ENCODE measurements around the gene LMO7. TPM values are rescaled to one million over a fixed set of nuclear protein-coding genes. Genes with fewer than 3 reads are reported as not detected.

The LMO7 gene
- total RNA-seq, 1 donor from 2014 or later = 15.2 TPM

DNA sequence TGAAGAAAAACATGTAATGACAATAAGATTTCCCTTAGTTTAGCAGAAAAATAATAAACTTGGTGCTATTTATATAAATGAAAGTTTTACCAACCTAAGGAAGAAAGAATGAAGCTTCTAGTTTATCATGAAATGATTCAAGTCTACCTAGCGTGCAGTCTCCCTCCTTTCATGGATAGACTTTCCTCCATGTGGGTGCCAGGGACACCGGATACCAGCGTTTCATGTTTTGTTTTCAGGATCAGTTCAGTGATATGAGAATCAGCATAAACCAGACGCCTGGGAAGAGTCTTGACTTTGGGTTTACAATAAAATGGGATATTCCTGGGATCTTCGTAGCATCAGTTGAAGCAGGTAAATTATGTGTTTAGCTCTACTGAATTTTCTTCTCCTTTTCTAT lies 196.7 kb downstream of the LMO7 start:
- intact Hi-C loops (cut with micrococcal nuclease) = no loop called here

DNA sequence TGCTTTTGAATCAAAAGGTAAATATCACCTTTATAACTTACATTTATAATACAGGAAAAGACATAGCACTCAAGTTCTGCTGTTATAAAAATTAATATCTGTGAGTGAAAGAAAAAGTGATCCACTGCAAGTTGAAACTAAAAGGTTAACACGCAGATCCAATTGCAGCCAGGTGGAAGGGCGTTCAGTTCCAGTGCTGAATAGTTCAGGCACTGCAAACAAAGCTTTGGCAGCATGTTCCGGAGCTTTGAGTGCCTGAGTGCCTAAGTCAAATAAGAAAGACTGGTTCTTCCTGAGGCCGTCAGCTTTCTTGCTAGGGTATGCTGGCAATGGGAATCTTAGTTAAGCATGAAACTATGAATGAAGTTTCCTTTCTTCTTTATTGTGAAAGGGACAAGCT lies 200.3 kb downstream of the LMO7 start:
- intact Hi-C loops (cut with micrococcal nuclease) = no loop called here

- intact Hi-C loops (cut with micrococcal nuclease) = no loop called here
Observed at GRCh38 chr13:75838366-75839005, 202.4 kb downstream of the LMO7 start.

- intact Hi-C loops (cut with micrococcal nuclease) = no loop called here
Observed at GRCh38 chr13:75839406-75839805, 203.3 kb downstream of the LMO7 start.

GRCh38 chr13:75841905-75842304 lies 205.8 kb downstream of the LMO7 start:
- intact Hi-C loops (cut with micrococcal nuclease) = no loop called here

- intact Hi-C loops (cut with micrococcal nuclease) = no loop called here
Observed at GRCh38 chr13:75843074-75843473, 206.9 kb downstream of the LMO7 start.

DNA sequence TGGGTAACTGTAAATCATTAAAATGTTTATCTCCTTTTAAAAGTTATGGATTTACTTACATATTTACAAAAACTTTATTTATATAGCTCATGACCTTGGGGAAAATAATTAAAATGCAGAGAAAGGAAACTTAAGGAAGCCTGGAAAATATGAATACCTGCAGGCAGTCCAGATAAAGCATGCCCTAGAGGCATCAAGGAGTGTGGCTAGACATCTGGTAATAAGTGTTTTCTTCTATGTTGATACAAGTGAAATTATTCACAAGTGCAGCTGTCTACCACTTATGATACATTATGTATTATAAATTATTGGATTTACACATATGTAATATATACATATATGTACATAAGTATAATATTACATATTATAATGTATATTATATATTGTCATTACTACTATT lies 207.9 kb downstream of the LMO7 start:
- intact Hi-C loops (cut with micrococcal nuclease) = no loop called here

DNA sequence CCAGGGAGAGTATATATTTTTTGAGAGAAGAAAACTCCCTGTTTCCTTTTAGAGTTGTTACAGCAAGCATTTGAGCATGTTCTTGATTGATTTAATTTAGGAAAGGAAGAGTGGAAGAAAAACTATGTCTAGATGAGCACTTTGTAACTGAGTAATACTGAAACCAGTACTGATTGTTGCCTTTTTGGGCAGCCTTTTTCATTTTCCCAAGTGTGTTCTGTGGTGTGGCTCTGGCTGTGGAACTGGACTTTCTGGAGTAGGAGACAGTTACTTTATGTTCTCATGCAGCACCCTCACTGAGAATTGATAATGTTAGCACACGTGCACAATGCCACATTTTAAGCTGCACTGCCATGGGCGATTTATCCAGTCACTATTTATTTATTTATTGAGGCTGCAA lies 211.5 kb downstream of the LMO7 start:
- intact Hi-C loops (cut with micrococcal nuclease) = no loop called here

DNA sequence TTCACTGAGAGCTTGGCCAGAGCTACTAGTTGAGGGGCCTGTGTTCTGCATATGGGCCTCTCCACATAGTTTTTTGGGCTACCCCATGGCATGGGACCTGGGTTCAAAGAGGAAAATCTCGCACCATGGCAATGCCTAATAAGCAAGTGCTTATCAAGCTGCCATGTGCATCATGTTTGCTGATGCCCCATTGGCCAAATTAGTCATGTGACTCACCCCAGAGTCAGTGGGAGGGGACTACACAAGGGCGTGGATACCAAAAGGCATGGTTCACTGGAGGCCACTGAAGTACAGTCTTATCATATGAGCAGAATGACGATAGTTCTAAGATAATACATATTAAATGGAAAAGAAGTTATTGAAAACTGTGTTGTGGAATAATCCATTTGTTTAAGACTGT lies 214.8 kb downstream of the LMO7 start:
- intact Hi-C loops (cut with micrococcal nuclease) = no loop called here

GRCh38 chr13:75855216-75855615 lies 219.1 kb downstream of the LMO7 start:
- intact Hi-C loops (cut with micrococcal nuclease) = no loop called here

- intact Hi-C loops (cut with micrococcal nuclease) = no loop called here
Observed at GRCh38 chr13:75855847-75856246, 219.7 kb downstream of the LMO7 start.

- intact Hi-C loops (cut with micrococcal nuclease) = no loop called here
Observed at GRCh38 chr13:75857291-75857690, 221.2 kb downstream of the LMO7 start.

DNA sequence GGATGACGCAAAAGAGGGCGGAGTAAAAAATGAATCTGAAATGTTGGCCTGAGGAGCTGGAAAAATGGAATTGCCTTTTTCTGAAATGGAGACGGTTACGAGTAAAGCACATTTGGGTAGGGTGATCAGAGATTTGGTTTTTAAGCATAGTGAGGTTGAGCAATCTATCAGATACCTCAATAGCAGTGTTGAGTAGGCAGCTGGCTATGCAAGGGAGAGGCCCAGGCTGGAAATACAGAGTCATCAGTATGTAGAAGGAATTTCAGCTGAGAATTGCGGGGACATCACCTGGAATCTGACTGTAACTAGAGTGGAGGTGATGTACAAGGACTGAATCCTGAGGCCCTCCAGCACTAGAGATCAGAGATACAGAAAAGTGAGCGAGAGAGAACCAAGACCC lies 224.8 kb downstream of the LMO7 start:
- intact Hi-C loops (cut with micrococcal nuclease) = no loop called here

DNA sequence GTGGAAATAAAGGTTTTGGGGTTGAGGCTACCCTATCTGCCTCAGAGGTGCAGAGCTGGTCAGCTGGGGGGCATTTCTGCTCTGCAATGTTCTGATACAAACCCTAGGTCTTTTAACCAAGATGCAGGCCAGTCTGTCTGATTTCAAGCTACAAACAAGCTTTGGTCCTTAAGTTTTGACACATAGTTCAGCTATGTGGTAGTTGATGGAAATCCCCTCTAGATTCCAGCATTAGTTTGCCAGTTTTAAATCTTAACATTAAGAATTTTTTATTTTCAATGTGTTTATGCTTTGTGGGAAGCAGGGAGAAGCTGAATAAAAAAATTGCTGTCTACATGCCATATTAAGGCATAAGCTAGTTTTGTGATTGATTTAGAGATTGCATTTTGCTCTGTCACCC lies 225.7 kb downstream of the LMO7 start:
- intact Hi-C loops (cut with micrococcal nuclease) = no loop called here

- intact Hi-C loops (cut with micrococcal nuclease) = no loop called here
Observed at GRCh38 chr13:75864718-75865117, 228.6 kb downstream of the LMO7 start.

DNA sequence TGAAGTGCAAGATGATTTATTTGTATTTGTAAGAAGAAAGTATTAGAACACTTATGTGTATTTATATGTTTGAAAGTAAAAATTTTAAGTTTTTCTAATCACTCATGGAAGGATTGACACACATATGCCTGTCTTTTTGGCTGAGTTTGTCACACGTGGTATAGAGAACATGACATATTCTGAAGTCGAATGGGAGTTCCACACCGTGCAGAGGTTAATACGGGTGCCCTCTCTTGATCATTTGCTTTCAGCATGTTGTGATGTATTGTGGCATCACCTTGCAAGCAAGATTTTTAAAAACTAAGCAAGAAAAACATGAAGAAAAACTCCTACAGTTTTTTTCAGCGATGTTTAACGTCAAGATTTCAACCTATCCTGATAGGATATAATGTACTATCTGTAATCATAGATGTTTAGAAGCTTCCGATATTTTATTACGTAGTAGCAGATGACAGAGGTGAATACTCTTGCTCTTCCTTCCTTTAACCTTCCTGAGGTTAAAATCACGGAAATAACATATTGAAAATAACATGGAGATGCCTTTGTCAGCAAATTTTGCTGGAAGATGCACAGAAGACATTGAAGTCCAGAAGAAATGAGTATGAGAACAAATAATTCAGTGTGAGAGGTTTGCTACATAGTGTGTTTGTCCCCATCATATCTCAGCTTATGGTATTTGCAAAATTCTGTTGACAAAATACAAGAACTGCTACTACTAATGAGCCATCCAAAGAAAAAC lies 231.4 kb downstream of the LMO7 start:
- intact Hi-C loops (cut with micrococcal nuclease) = no loop called here

DNA sequence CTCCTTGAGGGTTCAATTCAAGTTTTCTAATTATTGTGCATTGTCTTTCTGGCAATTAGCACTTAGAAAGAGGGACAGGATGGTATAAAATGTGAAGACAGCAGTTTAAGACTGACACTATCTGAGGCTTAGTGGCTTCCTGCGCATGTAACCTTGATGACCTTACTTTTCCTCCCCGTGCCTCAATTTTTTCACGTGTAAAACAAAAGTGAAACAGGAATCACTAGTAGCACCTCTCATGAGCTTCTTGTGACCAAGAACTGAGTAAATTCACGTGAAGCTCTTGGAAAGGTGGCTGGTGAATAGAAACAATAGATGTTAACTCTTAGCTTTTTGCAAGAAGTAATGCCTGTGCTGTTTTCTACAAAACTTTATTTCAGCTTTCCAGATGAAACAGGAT lies 233.9 kb downstream of the LMO7 start:
- intact Hi-C loops (cut with micrococcal nuclease) = loop anchor here (1.0 to 10.0 kb wide), 7 partner anchors 109 to 1457 kb away; partner anchors contain the start of genes CLN5, MYCBP2 and TBC1D4

- intact Hi-C loops (cut with micrococcal nuclease) = loop anchor here (1.0 to 10.0 kb wide), 7 partner anchors 110 to 1457 kb away; partner anchors contain the start of genes CLN5, MYCBP2 and TBC1D4
Observed at GRCh38 chr13:75870397-75870903, 234.3 kb downstream of the LMO7 start.

DNA sequence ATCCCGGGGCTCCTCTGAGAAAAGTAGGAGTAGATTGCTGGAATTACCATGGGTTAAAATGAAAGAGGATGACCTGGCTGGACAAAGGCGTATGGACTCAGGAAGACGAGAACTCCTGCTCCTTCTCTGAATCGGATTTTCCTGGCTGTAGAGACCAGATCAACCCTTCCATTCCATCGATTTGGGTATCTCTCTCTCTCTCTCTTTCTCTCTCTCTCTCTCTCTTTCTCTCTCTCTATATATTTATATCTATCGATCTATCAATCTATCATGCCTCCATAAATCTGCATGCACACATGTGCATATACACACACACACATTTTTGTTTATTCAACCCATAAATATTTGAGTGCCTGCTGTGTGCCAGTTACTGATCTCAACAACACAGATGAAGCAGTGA lies 234.9 kb downstream of the LMO7 start:
- intact Hi-C loops (cut with micrococcal nuclease) = loop anchor here (2.0 to 10.0 kb wide), 4 partner anchors 110 to 1456 kb away; partner anchors contain the start of genes CLN5, MYCBP2 and TBC1D4

DNA sequence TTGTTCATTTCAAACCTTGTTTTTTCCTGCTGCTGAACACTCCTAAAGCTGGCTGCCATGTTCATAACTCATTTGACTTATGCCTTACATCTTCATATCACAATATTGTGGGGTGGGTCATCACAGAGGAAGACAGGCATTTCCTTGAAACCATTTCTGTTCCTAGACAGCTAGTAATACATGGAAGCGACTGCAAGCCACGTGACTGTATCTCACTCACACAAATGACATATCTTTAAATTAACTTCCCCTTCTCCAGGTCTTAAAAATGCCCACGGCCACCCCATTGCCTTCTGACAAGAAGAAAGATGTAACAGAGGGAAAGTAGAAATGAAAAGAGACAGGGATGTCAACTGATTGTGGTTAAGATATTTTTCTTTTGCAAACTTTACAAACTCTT lies 236.8 kb downstream of the LMO7 start:
- intact Hi-C loops (cut with micrococcal nuclease) = loop anchor here (5.0 to 10.0 kb wide), 3 partner anchors 388 to 1454 kb away; partner anchors contain the start of genes CLN5, MYCBP2 and TBC1D4

DNA sequence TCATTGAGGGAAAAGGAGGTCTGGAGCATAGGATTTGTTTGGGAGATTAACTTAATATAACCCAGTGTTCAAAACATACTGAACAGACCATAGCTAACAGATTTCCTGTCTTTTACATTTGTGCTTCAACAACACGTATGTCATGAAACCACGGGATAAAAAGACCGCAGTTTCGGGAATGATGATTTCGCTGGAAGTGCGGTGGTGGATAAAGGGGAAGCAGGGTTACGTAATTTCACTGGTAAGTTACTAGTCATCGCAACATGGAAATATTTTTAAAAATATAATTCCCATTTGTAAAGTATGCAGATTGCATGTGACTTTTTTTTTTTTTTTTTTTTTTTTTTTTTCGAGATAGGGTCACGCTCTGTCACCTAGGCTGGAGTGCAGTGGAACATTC lies 237.4 kb downstream of the LMO7 start:
- intact Hi-C loops (cut with micrococcal nuclease) = loop anchor here (5.0 to 10.0 kb wide), 3 partner anchors 389 to 1454 kb away; partner anchors contain the start of genes CLN5, MYCBP2 and TBC1D4

DNA sequence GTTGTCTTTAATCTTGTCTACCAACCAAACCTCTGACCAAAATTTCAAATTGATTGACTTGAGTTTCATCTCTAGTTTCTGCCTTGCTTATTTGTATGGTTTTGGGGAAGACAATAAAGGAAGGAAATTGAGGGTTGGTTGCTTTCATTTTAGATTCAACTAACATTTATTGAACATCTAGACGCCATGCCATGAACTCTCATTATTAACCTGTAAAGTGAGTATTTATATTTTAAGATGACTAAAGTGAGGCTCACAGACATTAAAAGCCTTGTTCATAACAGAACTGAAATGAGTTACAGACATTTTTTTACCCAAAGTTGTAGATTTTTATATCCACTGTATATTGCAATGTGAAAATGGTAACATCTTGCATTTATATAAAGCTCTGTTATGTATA lies 239.3 kb downstream of the LMO7 start:
- intact Hi-C loops (cut with micrococcal nuclease) = loop anchor here (10.0 kb wide), 1 partner anchor 391 kb away; the partner anchor contains the start of gene TBC1D4
